Bronchial epithelial cell (primary cell): ENCODE results near the gene NIN. TPM values are rescaled to one million over a fixed set of nuclear protein-coding genes. Genes with fewer than 3 reads are reported as not detected.

Experiments
- DNase-seq: peaks from one replicate; pipeline ENCODE4 v3.0.0-alpha.2; 2010; ENCODE audit warnings: low read depth
- FAIRE-seq: peaks from 2 replicates; lab custom pipeline; 2011; peaks lifted over from hg19 to GRCh38; lab: Jason Lieb, UNC
- H3K27me3 ChIP-seq: 2 replicates; pipeline ENCODE4 v1.5.1; 2011; ENCODE audit warnings: low read length; ENCODE audit not compliant: control insufficient read depth, insufficient read depth
- H3K36me3 ChIP-seq: 2 replicates; pipeline ENCODE4 v1.5.1; 2011; ENCODE audit warnings: low read length; ENCODE audit not compliant: control insufficient read depth, insufficient read depth
- H3K4me3 ChIP-seq: 2 replicates; pipeline ENCODE4 v1.5.1; 2011; ENCODE audit warnings: mild to moderate bottlenecking, low read depth, low read length, control low read depth
- total RNA-seq: library from RNA; depleted of rRNA; stranded (reverse); fragments of >200 nt; gene quantifications from 2 replicates; pipeline ENCODE4 v1.2.1, GENCODE V29; 2014
- TF ChIP-seq, protein P1 (sequence below): IDR thresholded peaks from 2 replicates; pipeline ENCODE4 v1.5.1; 2011; ENCODE audit warnings: mild to moderate bottlenecking, moderate library complexity, low read length, control low read depth, inconsistent platforms; ENCODE audit not compliant: insufficient read depth, severe bottlenecking

The NIN gene
- total RNA-seq, 1 donor from 2014 or later = 16.8 TPM

DNA sequence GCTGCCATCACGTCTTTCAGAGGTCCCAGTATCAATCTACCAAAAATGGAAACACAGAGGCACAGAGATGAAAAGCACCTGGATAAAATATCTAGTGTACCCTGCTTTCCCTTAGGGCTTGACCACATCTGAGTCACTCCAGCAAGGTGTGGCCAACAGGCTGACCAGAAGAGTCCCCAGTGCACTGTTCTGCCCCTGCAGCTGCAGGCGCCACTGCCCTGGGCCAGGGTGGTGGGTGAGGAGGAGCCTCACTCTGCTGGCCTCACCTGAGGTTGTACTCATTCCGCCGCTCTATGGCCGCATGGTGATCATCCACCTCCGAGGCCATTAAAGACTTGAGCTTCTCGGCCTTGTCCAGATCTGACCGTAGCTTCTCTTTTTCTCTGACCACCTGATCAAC is 60.4 kb downstream of the NIN start:
- Histone ChIP-seq H3K36me3 (peaks cover 13% of the 10 kb centered on the region), H3K4me3 (no peak overlapping the region), H3K27me3 (no peaks in the 10 kb centered on the region)
- DNase-seq (peak; percentile 35), FAIRE-seq (no peak)
- TF ChIP-seq, protein P1, sequence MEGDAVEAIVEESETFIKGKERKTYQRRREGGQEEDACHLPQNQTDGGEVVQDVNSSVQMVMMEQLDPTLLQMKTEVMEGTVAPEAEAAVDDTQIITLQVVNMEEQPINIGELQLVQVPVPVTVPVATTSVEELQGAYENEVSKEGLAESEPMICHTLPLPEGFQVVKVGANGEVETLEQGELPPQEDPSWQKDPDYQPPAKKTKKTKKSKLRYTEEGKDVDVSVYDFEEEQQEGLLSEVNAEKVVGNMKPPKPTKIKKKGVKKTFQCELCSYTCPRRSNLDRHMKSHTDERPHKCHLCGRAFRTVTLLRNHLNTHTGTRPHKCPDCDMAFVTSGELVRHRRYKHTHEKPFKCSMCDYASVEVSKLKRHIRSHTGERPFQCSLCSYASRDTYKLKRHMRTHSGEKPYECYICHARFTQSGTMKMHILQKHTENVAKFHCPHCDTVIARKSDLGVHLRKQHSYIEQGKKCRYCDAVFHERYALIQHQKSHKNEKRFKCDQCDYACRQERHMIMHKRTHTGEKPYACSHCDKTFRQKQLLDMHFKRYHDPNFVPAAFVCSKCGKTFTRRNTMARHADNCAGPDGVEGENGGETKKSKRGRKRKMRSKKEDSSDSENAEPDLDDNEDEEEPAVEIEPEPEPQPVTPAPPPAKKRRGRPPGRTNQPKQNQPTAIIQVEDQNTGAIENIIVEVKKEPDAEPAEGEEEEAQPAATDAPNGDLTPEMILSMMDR = no peak

DNA sequence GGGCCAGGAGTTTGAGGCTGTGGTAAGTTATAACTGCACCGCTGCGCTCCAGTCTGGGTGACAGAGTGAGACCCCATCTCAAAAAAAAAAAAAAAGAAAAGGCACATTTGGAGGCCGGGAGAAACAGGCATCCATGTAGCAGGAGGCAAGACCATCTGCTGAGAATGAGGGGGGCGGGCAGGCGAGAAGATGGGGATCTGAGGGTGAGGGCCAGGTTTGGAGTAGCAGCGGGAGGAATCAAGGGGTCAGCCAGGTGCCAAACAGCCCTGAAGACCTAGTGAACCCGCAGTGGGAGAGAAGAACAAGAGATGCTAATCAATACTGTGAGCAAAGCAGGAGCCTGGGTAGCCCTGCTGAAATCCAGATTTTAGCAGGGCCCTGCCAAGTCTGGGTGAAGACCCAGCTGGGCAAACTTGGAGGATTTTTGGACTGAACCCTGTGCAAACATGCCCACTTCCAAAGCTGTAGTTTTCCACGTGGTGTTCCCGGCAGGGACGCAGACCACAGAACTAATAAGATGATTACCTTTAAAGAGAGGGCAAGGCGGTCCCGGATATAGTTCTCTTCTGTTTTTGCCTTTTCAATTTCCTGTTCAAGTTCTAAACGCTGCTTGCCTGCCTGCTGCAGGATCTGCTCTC is 61.0 kb downstream of the NIN start:
- Histone ChIP-seq H3K27me3 (no peaks in the 10 kb centered on the region), H3K36me3 (peaks cover 13% of the 10 kb centered on the region), H3K4me3 (no peak overlapping the region)
- TF ChIP-seq, protein P1 = no peak
- DNase-seq (no peak), FAIRE-seq (no peak)

DNA sequence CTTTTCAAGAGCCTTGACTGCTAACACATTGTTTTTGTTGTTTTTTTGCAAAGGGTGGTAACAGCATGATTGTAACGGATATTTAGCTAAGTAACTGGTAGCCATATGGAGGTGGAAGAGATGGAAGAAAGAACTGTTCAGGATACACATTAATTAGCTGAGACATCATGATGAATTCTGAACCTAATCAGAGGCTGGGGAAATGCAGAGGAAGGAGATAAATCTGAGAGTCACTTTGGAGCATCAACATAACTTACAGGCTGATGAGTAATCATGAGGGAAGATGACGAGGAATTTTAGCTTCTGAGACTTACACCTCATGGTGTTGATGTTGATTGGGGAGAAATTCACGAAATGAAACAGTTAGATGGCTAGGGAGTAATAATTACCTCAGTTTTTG is 62.3 kb downstream of the NIN start:
- FAIRE-seq = no peak

DNA sequence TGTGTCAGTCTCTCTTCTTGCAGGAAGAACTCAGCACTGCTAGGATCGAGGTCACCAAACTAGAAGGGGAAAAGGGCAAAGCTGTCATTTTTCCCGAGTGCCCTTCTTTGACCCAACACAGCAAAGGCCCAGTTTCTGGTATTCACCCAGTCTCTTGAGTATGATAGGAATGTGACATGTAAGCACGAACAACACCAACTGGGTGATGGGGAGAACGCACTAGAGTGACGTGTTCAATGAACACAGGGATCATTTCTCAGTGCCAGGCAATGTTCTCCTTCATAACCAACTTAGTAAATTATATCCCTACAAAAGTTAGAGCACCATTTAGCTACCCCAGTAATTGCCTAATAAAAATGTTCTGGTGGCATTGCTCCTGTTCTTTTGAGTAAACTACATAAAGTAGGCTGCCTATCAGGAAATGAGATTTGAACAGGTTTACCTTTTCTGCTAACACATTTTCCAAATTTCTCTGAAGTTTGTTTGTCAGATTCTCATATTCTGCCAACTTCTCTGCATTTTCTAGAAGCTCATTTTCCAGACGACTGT is 64.5 kb downstream of the NIN start:
- TF ChIP-seq, protein P1 = no peak
- no peak for DNase-seq
- H3K27me3 ChIP-seq = no peaks in the 10 kb centered on the region
- H3K36me3 ChIP-seq = peaks cover 14% of the 10 kb centered on the region
- no peak for FAIRE-seq
- no peak overlapping the region for H3K4me3 ChIP-seq

More for the DNA sequence above, 62.3 kb downstream of the NIN start:
- Histone ChIP-seq H3K36me3 (peaks cover 13% of the 10 kb centered on the region), H3K27me3 (no peaks in the 10 kb centered on the region), H3K4me3 (no peak overlapping the region)
- DNase-seq = no peak
- TF ChIP-seq, protein P1 = no peak

DNA sequence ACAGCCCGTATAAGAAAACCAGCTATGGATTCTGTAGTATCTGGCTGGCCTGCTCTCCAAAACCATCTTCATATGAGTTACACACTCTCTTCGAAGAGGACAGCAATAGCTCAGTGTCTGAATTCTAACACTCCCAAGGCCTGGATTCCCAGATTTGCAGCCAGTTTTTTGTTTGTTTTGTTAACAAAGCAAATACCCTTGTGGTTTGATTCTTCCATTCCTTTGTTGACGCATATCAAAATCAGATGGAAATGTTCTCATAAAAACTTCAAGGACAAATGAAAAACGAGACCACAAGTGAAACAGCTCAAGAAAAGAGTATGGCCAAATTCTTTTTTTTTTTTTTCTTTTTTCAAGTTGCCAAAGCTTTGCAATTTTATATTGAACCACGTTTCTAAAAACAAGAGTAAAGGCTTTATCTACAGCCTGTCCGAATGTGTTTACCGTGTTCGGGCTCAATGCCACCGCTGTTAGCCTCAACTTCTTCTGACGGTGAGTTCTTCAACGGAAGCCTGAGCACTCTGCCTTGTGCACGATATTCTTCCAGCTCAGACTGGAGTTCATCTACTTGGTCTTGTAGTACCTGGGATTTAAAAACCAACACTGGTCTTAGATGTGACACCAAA is 67.5 kb downstream of the NIN start:
- no peak overlapping the region for H3K4me3 ChIP-seq
- H3K27me3 ChIP-seq = no peaks in the 10 kb centered on the region
- DNase-seq (peak; percentile 54), FAIRE-seq (no peak)
- TF ChIP-seq, protein P1 = no peak
- H3K36me3 ChIP-seq = peaks cover 15% of the 10 kb centered on the region

DNA sequence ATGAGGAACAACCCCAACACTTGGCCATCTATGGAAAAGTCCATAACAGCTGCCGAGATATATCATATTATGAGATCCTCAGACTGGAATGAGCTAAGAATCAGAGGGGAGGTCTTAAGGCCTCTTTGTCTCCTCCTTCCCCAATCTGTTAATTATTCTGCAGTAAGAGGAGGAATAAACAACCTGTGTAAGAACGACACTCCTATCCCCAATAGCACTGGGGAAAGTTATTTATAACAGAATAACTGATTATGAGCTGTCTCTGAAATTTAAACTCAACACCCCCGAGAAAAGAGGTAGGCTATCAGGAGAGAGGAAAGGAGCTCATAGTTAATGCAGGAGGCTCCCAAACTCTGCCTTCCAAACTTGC is 68.0 kb downstream of the NIN start:
- FAIRE-seq (no peak), DNase-seq (no peak)
- Histone ChIP-seq H3K36me3 (peaks cover 15% of the 10 kb centered on the region), H3K27me3 (no peaks in the 10 kb centered on the region), H3K4me3 (no peak overlapping the region)
- TF ChIP-seq, protein P1 = no peak
